Measurements from ENCODE around the gene HFM1.

HFM1 gene

GRCh38 chr1:91244737-91245136, 159.9 kb downstream of the HFM1 start:
- no peak for DNase-seq (ENCODE audit: low read depth, low spot score)

- no peak for DNase-seq (ENCODE audit: low read depth, low spot score)
These were observed 161.5 kb downstream of the HFM1 start for GRCh38 chr1:91243171-91243570.

GRCh38 chr1:91234181-91234580, 170.5 kb downstream of the HFM1 start:
- no peak for DNase-seq (ENCODE audit: low read depth, low spot score)

GRCh38 chr1:91226741-91227140, 177.9 kb downstream of the HFM1 start:
- no peak for DNase-seq (ENCODE audit: low read depth, low spot score)

- no peak for DNase-seq (ENCODE audit: low read depth, low spot score)
These were observed 179.8 kb downstream of the HFM1 start for GRCh38 chr1:91224878-91225277.

- no peak for DNase-seq (ENCODE audit: low read depth, low spot score)
These were observed 183.6 kb downstream of the HFM1 start for GRCh38 chr1:91221017-91221416.

GRCh38 chr1:91217911-91218310, 186.7 kb downstream of the HFM1 start:
- no peak for DNase-seq (ENCODE audit: low read depth, low spot score)

All from activated CD4-positive, CD25-positive, alpha-beta regulatory T cell treated with anti-CD3 and anti-CD28 coated beads, Interleukin-2, amount 50 U/mL, for 16 hours (primary cell).